Measurements from ENCODE around the gene GRIK5. TPM values are rescaled to one million over a fixed set of nuclear protein-coding genes. Genes with fewer than 3 reads are reported as not detected.

Gene GRIK5
- total and polyA plus RNA-seq, 2 of the 8 experiments (the other 6 are each of a cell fraction or from before 2014, with no cell fraction given), result 17.8 to 42.9 TPM

GRCh38 chr19:41991025-41991424, 79.0 kb downstream of the GRIK5 start:
- H2BK15ac ChIP-seq (ENCODE audit: low read length), result 0 out of 2 replicates have a peak overlapping the region, but pooled peaks have one; percentile 53
- H2BK5ac ChIP-seq (ENCODE audit: low read depth, low read length), result no peak overlapping the region
- no peak overlapping the region for H3K9ac ChIP-seq (replicated peaks in 1 of 4; ENCODE audit: extremely low read depth in 1 of 4, low read depth in 3 of 4, low read length in 3 of 4)
- no peak overlapping the region for H3K27ac ChIP-seq (ENCODE audit: low read depth, low read length)
- H3K79me2 ChIP-seq (ENCODE audit: control insufficient read depth in 1 of 2, insufficient read depth in 2 of 2, low read length in 2 of 2), result no peaks in the 10 kb centered on the region
- peaks cover 3 to 24% (median 22%) of the 10 kb centered on the region in 4 experiments for H3K27me3 ChIP-seq (replicated peaks in 1 of 4; ENCODE audit: control insufficient read depth in 3 of 4, extremely low read depth in 1 of 4, insufficient read depth in 3 of 4, low read length in 3 of 4)
- ChIA-PET CTCF (ENCODE audit: partially characterized antibody) (interaction anchor here (0.8 kb wide), 2 partner anchors 37 to 432 kb away, joined by 3 to 4 read pairs; no protein-coding TSS in a partner anchor), POLR2A (ENCODE audit: partially characterized antibody) (interaction anchor here (1.1 kb wide), 1 partner anchor 13 kb away, joined by 3 read pairs; no protein-coding TSS in a partner anchor)
- no peak overlapping the region for H3K56ac ChIP-seq (replicated peaks; ENCODE audit: insufficient read length, low read depth, low read length)
- no peak overlapping the region for H3K4ac ChIP-seq (replicated peaks; ENCODE audit: insufficient read length, low read depth, low read length)
- H3K4me2 ChIP-seq (ENCODE audit: insufficient read depth in 1 of 2, low read depth in 2 of 2, low read length in 2 of 2), result no peak overlapping the region
- TF ChIP-seq JUN (IDR thresholded peaks at IDR 0.05; ENCODE audit: low read depth, low read length), result no peak
- TF ChIP-seq SIX5 (IDR thresholded peaks at IDR 0.05; ENCODE audit: low read depth, low read length), result no peak
- TF ChIP-seq SP1 (IDR thresholded peaks at IDR 0.05; ENCODE audit: low read depth, low read length), result no peak
- TF ChIP-seq KDM1A (IDR thresholded peaks at IDR 0.05; ENCODE audit: borderline replicate concordance, low read length), result no peak
- TF ChIP-seq SUZ12 (IDR thresholded peaks at IDR 0.05; ENCODE audit: low read length), result no peak
- TF ChIP-seq JUND (IDR thresholded peaks at IDR 0.05; ENCODE audit: low read length), result no peak
- no peak for TF ChIP-seq CEBPB (IDR thresholded peaks at IDR 0.05; ENCODE audit: low read depth, low read length)
- no peak for TF ChIP-seq MAX (IDR thresholded peaks at IDR 0.05)
- no peak for TF ChIP-seq SIRT6 (IDR thresholded peaks at IDR 0.05; ENCODE audit: low read length)
- no peak for TF ChIP-seq EGR1 (IDR thresholded peaks at IDR 0.05; ENCODE audit: borderline replicate concordance, low read depth, low read length)
- no peak for TF ChIP-seq POU5F1 (IDR thresholded peaks at IDR 0.05; ENCODE audit: low read depth, low read length)
- TF ChIP-seq TCF12 (IDR thresholded peaks at IDR 0.05; ENCODE audit: low read depth, low read length), result no peak
- no peak for TF ChIP-seq HDAC6 (IDR thresholded peaks at IDR 0.05; ENCODE audit: low read depth, low read length)
- 91% methylated on average over 12 of the region's 15 CpGs; no CpG with 5 or more reads in 1 of the 2 experiments for WGBS, 2 experiments (ENCODE audit: extremely low coverage in 1 of 2, insufficient coverage in 1 of 2, insufficient read length in 1 of 2, insufficient replicate concordance in 2 of 2, low coverage in 1 of 2, low lambda C conversion rate in 2 of 2, missing lambda C conversion rate in 1 of 2)
- H3K4me3 ChIP-seq (ENCODE audit: extremely low read depth in 1 of 4, insufficient read depth in 2 of 4, low read depth in 3 of 4, low read length in 4 of 4), result no peak overlapping the region
- peaks cover 6 to 20% of the 10 kb centered on the region in 2 experiments for H4K20me1 ChIP-seq (replicated peaks in 1 of 2; ENCODE audit: control insufficient read depth in 1 of 2, insufficient read depth in 2 of 2, low read length in 2 of 2)
- no peak overlapping the region for H2AFZ ChIP-seq (ENCODE audit: low read length)
- H4K8ac ChIP-seq (ENCODE audit: extremely low read depth, insufficient read depth, low read length), result no peak overlapping the region
- peaks cover 0 to 9% (median 7%) of the 10 kb centered on the region in 4 experiments; a peak in 6 of 7 replicates for H3K4me1 ChIP-seq (replicated peaks in 1 of 4; ENCODE audit: control insufficient read depth in 3 of 4, insufficient read depth in 4 of 4, low read length in 3 of 4)
- no peaks in the 10 kb centered on the region for H3K79me1 ChIP-seq (ENCODE audit: low read depth, low read length)
- no peak overlapping the region for H2BK120ac ChIP-seq (replicated peaks; ENCODE audit: low read depth, low read length)
- H4K91ac ChIP-seq (replicated peaks; ENCODE audit: insufficient read length, low read length), result no peak overlapping the region
- no peak overlapping the region for H3K14ac ChIP-seq (ENCODE audit: insufficient read length)
- no peak overlapping the region for H2BK20ac ChIP-seq (ENCODE audit: low read length)
- FAIRE-seq, result no peak
- no peak for DNase-seq (ENCODE audit: low read depth in 1 of 2, low spot score in 2 of 2)
- H3K36me3 ChIP-seq (ENCODE audit: control insufficient read depth in 2 of 4, insufficient read depth in 4 of 4, low read length in 3 of 4), result peaks cover 2 to 8% (median 6%) of the 10 kb centered on the region in 4 experiments; a peak in 3 of 8 replicates
- no peaks in the 10 kb centered on the region for H3K9me3 ChIP-seq (ENCODE audit: insufficient read depth in 2 of 2, low read depth in 1 of 2, low read length in 1 of 2)
- no peak overlapping the region for H4K5ac ChIP-seq (ENCODE audit: insufficient read length, low read depth, low read length)
- H2AK5ac ChIP-seq (ENCODE audit: low read depth, low read length), result no peak overlapping the region
- peaks cover 13% of the 10 kb centered on the region; the same call in 1 of the 2 replicates for H3K23me2 ChIP-seq (ENCODE audit: low read depth, low read length)
- H3K23ac ChIP-seq (ENCODE audit: insufficient read length), result no peak overlapping the region
- H3K18ac ChIP-seq (ENCODE audit: extremely low read depth, low read length), result no peak overlapping the region
- no peak overlapping the region for H2BK12ac ChIP-seq (ENCODE audit: low read depth, low read length)
